ENCODE results near the gene ATP2C1.

DNA sequence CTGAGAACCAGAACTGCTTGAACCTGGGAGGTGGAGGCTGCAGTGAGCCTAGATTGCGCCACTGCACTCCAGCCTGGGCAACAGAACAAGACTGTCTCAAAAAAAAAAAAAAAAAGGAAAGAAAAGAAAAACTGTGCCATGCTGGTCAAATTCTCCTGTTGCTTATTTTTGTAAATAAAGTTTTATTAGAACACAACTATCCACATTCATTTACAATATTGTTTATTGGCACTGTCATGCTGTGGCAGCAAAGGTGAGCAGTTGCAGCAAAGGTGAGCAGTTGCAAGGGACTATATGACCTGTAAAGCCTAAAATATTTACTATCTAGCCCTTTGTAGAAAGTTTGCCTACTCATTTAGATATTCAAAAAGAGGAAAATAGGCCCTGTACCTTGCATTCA is 114.4 kb downstream of the ATP2C1 start:
- TF ChIP-seq, protein P1, sequence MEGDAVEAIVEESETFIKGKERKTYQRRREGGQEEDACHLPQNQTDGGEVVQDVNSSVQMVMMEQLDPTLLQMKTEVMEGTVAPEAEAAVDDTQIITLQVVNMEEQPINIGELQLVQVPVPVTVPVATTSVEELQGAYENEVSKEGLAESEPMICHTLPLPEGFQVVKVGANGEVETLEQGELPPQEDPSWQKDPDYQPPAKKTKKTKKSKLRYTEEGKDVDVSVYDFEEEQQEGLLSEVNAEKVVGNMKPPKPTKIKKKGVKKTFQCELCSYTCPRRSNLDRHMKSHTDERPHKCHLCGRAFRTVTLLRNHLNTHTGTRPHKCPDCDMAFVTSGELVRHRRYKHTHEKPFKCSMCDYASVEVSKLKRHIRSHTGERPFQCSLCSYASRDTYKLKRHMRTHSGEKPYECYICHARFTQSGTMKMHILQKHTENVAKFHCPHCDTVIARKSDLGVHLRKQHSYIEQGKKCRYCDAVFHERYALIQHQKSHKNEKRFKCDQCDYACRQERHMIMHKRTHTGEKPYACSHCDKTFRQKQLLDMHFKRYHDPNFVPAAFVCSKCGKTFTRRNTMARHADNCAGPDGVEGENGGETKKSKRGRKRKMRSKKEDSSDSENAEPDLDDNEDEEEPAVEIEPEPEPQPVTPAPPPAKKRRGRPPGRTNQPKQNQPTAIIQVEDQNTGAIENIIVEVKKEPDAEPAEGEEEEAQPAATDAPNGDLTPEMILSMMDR (IDR thresholded peaks at IDR 0.05), result no peak
- TF ChIP-seq EZH2 (IDR thresholded peaks at IDR 0.05) (no peak), EZH2phosphoT487 (IDR thresholded peaks at IDR 0.05) (no peak)
